OCI-LY1 (cell line): ENCODE results near the gene MRTFA.

Source experiments
- H2AFZ ChIP-seq: fragments of 200-600 bp; sonication (generic), shearing (Covaris generic); 2 replicates; pipeline ENCODE4 v1.6.0; 2014; ENCODE audit warnings: antibody characterized with exemption, mild to moderate bottlenecking, low read length
- H3F3A ChIP-seq: fragments of 200-600 bp; sonication (generic), shearing (Covaris generic); 2 replicates; pipeline ENCODE4 v1.6.0; 2014; ENCODE audit warnings: mild to moderate bottlenecking, antibody characterized with exemption, low read length, moderate library complexity; ENCODE audit not compliant: insufficient read depth
- H3K27ac ChIP-seq: fragments of 200-600 bp; sonication (generic); 2 replicates; pipeline ENCODE4 v1.5.1; 2014; ENCODE audit warnings: low read length, mixed run types, mild to moderate bottlenecking, low read depth; ENCODE audit not compliant: poor library complexity, severe bottlenecking
- H3K27me3 ChIP-seq: fragments of 200-600 bp; sonication (generic); 2 replicates; pipeline ENCODE4 v1.6.0; 2014; ENCODE audit warnings: antibody characterized with exemption, mild to moderate bottlenecking, low read length, moderate library complexity; ENCODE audit not compliant: insufficient read depth
- H3K36me3 ChIP-seq: fragments of 200-600 bp; sonication (generic); 2 replicates; pipeline ENCODE4 v1.6.1; 2014; ENCODE audit warnings: mild to moderate bottlenecking, antibody characterized with exemption, low read length, moderate library complexity, mixed read lengths; ENCODE audit not compliant: insufficient read depth
- H3K4me1 ChIP-seq: fragments of 200-600 bp; sonication (generic); 2 replicates; pipeline ENCODE4 v1.5.1; 2014; ENCODE audit warnings: mild to moderate bottlenecking, low read length, moderate library complexity; ENCODE audit not compliant: insufficient read depth, severe bottlenecking
- H3K4me2 ChIP-seq: fragments of 200-600 bp; sonication (generic), shearing (Covaris generic); 2 replicates; pipeline ENCODE4 v1.6.1; 2014; ENCODE audit warnings: low read length
- H3K4me3 ChIP-seq: fragments of 200-600 bp; sonication (generic); 2 replicates; pipeline ENCODE4 v1.5.1; 2014; ENCODE audit warnings: low read length, low read depth, mild to moderate bottlenecking, mixed read lengths; ENCODE audit not compliant: poor library complexity, severe bottlenecking
- H3K79me2 ChIP-seq: fragments of 200-600 bp; shearing (Covaris generic); 2 replicates; pipeline ENCODE4 v1.6.1; 2016; ENCODE audit warnings: mixed run types, low read length, mixed read lengths; ENCODE audit not compliant: insufficient read depth
- H3K9ac ChIP-seq: fragments of 200-600 bp; sonication (generic), shearing (Covaris generic); 2 replicates; pipeline ENCODE4 v1.6.1; 2014; ENCODE audit warnings: mild to moderate bottlenecking, low read length, mixed read lengths
- H3K9me2 ChIP-seq: fragments of 200-600 bp; sonication (generic), shearing (Covaris generic); 2 replicates; pipeline ENCODE4 v1.6.1; 2014; ENCODE audit warnings: low read depth, mild to moderate bottlenecking, low read length, mixed read lengths
- H3K9me3 ChIP-seq: fragments of 200-600 bp; shearing (Covaris generic); 2 replicates; pipeline ENCODE4 v1.6.1; 2014; ENCODE audit warnings: low read length, mixed read lengths
- H4K20me1 ChIP-seq: fragments of 200-600 bp; sonication (generic), shearing (Covaris generic); 2 replicates; pipeline ENCODE4 v1.6.0; 2016; ENCODE audit warnings: mild to moderate bottlenecking, low read length; ENCODE audit not compliant: insufficient read depth
- EZH2 ChIP-seq: fragments of 200-600 bp; sonication (generic), shearing (Covaris generic); IDR thresholded peaks from 2 replicates; pipeline ENCODE4 v1.8.0; 2017; ENCODE audit warnings: borderline replicate concordance, mixed run types, mild to moderate bottlenecking, antibody characterized with exemption, low read length, moderate library complexity, mixed read lengths
- TF ChIP-seq, protein P1 (sequence below): fragments of 200-600 bp; sonication (generic), shearing (Covaris generic); IDR thresholded peaks from 2 replicates; pipeline ENCODE4 v1.5.1; 2017; ENCODE audit warnings: mild to moderate bottlenecking, antibody characterized with exemption, low read length, moderate library complexity, mixed read lengths

Gene MRTFA

DNA sequence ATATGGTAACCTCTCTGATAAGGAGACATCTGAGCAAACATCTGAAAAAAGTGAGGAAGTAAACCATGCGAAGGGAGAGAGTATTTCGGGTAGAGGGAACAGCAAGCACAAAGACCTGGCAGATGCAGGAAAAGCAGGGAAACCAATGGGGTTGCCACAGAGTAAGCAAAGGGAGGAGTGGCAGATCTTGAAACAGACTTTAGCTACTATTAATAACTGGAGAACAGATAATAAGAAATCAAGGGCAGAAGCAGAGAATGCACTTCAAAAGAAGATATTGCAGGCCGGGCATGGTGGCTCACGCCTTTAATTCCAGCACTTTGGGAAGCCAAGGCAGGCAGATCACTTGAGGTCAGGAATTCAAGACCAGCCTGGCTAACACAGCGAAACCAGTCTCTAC lies 18.1 kb downstream of the MRTFA start:
- no peaks in the 10 kb centered on the region for H3F3A ChIP-seq
- H3K9me2 ChIP-seq, result no peaks in the 10 kb centered on the region
- H4K20me1 ChIP-seq, result no peaks in the 10 kb centered on the region
- peaks cover 3% of the 10 kb centered on the region for H3K4me1 ChIP-seq
- H3K27me3 ChIP-seq, result no peaks in the 10 kb centered on the region
- H3K27ac ChIP-seq, result no peak overlapping the region
- H3K36me3 ChIP-seq, result no peaks in the 10 kb centered on the region
- TF ChIP-seq, protein P1, sequence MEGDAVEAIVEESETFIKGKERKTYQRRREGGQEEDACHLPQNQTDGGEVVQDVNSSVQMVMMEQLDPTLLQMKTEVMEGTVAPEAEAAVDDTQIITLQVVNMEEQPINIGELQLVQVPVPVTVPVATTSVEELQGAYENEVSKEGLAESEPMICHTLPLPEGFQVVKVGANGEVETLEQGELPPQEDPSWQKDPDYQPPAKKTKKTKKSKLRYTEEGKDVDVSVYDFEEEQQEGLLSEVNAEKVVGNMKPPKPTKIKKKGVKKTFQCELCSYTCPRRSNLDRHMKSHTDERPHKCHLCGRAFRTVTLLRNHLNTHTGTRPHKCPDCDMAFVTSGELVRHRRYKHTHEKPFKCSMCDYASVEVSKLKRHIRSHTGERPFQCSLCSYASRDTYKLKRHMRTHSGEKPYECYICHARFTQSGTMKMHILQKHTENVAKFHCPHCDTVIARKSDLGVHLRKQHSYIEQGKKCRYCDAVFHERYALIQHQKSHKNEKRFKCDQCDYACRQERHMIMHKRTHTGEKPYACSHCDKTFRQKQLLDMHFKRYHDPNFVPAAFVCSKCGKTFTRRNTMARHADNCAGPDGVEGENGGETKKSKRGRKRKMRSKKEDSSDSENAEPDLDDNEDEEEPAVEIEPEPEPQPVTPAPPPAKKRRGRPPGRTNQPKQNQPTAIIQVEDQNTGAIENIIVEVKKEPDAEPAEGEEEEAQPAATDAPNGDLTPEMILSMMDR, result no peak
- no peak for TF ChIP-seq EZH2
- no peak overlapping the region for H3K9ac ChIP-seq
- no peak overlapping the region for H3K4me3 ChIP-seq
- H3K9me3 ChIP-seq, result no peaks in the 10 kb centered on the region
- H3K4me2 ChIP-seq, result no peak overlapping the region
- H2AFZ ChIP-seq, result no peak overlapping the region
- peaks cover 9% of the 10 kb centered on the region for H3K79me2 ChIP-seq

DNA sequence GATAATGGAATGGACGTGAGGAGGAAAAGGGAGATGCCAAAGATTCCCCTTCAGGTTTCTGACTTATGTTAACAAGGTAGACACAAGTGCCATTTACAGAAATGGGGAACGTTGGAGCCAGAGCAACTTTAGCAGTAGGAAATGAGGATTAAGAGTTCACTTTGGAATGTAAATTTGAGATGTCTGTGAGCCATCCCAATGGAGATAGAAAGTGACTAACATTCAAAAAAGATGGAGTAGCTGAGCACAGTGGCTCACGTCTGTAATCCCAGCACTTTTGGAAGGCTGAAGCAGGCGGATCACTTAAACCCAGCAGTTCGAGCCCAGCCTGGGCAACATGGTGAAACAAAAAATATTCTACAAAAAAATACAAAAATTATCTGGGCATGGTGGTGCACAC lies 19.9 kb downstream of the MRTFA start:
- H4K20me1 ChIP-seq, result no peaks in the 10 kb centered on the region
- H3K9ac ChIP-seq, result no peak overlapping the region
- no peak overlapping the region for H3K4me3 ChIP-seq
- no peaks in the 10 kb centered on the region for H3K27me3 ChIP-seq
- H3K9me3 ChIP-seq, result no peaks in the 10 kb centered on the region
- H2AFZ ChIP-seq, result no peak overlapping the region
- peaks cover 16% of the 10 kb centered on the region for H3K4me1 ChIP-seq
- H3K27ac ChIP-seq, result no peak overlapping the region
- peaks cover 13% of the 10 kb centered on the region for H3K79me2 ChIP-seq
- TF ChIP-seq, protein P1, result no peak
- TF ChIP-seq EZH2, result no peak
- no peaks in the 10 kb centered on the region for H3F3A ChIP-seq
- no peak overlapping the region for H3K4me2 ChIP-seq
- H3K36me3 ChIP-seq, result no peaks in the 10 kb centered on the region
- no peaks in the 10 kb centered on the region for H3K9me2 ChIP-seq

DNA sequence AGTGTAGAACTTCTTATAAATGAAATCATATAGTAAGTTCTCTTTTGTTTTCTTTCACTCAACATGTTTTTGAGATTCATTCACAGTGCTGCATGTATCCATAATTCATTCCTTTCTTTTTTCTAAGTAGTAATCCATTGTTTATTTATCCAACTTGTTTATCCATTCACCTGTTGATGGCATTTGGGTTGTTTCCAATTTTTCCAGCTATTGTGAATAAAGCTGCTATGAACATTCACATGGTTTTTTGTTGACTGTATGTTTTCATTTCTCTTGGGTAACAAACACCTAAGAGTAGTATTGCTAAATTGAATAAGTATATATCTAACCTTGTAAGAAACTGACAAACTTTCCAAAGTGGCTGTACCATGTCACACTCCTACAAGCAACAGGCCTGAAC lies 23.5 kb downstream of the MRTFA start:
- Histone ChIP-seq H3K4me1 (peaks cover 23% of the 10 kb centered on the region), H3K9me2 (no peaks in the 10 kb centered on the region), H3K9me3 (no peaks in the 10 kb centered on the region), H3K9ac (no peak overlapping the region), H2AFZ (no peak overlapping the region), H3K36me3 (no peaks in the 10 kb centered on the region), H3K27ac (no peak overlapping the region), H3K27me3 (no peaks in the 10 kb centered on the region), H3K4me3 (no peak overlapping the region), H3K79me2 (peaks cover 16% of the 10 kb centered on the region), H4K20me1 (no peaks in the 10 kb centered on the region), H3F3A (no peaks in the 10 kb centered on the region), H3K4me2 (no peak overlapping the region)
- TF ChIP-seq EZH2, result no peak
- TF ChIP-seq, protein P1, result no peak
